Fibroblast of gingiva (primary cell): ENCODE data around the gene TUBA1A.
A peak's percentile ranks its signal among the peaks of the same experiment; 100 is the strongest.
"Not testable (repeated sequence)": the region's sequence is repeated elsewhere in the genome, so short reads cannot be mapped to it uniquely, and the experiment has no call there.

Source experiments
- DNase-seq: peaks from one replicate; pipeline ENCODE4 v3.0.0-alpha.2; 2011; ENCODE audit warnings: low read depth

TUBA1A gene

DNA sequence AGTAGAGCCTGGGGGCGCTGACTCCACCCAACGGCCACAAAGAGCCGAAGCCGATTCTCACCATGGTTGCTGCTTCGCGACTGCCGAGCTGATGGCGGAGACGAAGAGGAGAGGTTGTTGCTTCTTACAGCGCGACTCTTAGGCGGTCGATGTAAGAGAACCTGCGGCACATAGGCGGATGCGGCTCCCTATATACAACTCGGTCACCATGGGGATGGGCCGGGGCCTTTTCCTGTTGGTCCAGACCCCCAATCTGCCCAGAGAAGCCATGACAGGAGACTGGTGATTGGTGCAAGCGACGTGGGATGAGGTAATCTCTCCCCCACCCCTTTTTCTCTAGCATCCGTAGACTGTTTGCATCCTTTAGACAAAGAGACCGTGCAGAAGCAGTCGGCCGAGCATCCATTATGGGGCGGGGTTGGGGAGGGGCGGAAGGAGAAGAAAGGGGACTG, at the start of gene TUBA1A:
Gene TUBA1A, minus strand, starts transcription at position 165 of the 452 bp plus-strand sequence. Its CDS starts 101 bp downstream, at position 64.
- DNase-seq = peak; percentile 99

DNA sequence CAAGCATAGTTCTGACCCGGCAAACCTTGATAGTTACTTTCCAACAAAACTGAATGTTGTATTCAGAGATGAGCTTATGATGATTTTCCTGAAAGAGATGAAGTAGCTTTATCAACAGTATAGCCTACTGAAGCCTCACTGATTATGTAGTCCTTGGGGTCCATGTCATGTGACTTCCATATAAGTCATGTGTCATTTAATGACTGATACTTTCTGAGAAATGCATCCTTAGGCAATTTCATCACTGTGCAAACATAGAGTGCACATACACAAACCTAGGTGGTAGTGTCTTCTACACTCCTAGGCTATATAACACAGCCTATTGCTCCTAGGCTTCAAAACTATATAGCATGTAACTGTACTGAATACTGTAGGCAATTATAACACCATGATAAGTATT, 47.5 kb upstream of the TUBA1A start:
- DNase-seq = no peak

DNA sequence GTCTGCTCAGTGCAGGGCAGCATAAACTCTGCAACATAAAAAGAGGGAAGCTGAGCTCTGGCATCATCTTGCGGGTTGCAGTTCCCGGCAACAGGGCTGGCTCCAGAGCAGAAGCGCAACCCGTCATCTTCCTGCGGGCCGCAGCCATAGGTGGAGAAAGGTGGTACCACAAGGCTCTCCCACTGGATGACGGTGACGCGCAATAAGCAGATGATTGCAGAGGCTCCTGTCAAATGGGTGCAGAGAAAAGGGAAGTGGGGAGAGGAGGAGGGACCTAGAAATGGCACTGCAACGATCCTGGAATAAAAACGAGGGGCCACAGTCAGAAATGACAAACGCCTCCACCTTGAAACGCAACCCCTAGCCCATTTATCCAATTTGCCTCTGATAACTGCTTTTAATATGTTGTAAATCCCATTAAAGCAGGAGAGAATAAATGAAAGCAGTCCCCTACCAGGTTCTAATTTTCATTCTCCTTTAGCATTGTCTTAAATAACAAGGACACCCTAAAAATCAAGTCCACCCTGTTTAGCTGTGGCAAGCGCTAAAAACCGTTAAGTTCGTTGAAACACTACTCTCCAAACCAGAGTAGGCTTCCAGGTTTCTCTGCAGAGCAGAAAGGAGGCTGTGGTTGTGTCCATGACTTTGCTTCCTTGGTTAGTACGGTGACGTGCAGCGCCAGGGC, 45.1 kb upstream of the TUBA1A start:
- no peak for DNase-seq

DNA sequence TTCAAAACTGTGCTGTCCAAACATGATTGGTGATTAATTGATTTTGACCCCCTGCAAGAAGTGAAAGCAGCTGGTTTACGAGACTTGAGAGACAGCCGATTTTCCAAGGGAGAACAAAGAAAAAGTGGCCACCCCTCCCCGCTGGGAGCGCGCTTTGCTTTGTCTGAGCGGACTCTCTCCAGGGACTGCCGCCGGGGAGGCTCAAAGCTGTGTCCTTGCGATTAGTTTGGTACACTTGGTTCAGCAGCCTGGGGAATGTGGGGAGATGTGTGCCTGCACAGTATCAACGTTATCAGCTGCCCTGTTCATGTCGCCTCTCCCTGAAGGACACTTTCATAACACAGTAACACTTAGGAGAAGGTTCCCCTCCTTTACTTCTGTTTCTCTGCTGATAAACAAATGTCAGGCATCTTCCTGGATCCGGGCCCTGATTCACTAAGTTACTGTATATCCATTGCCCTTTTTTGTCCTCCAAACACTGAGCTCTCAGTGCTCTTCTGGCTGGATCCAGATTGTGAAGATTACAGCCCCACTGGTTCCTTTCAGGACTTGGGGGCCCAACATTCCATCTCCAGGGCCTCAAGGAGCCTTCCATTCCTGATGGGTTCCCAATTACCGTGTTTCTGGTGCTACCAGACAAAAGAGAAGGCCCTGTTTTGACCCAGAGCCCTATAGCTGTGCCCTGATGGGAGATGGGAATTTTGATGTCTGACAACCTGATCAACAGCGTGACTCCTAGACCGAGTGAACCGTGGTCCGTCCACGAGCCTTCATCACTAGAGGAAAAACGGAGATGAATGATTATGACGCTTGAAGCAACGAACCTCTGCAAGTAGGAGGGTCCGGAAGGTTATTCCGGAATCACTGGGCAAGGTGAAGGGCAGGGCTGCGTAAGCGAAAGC, 44.3 kb upstream of the TUBA1A start:
- DNase-seq = no peak

DNA sequence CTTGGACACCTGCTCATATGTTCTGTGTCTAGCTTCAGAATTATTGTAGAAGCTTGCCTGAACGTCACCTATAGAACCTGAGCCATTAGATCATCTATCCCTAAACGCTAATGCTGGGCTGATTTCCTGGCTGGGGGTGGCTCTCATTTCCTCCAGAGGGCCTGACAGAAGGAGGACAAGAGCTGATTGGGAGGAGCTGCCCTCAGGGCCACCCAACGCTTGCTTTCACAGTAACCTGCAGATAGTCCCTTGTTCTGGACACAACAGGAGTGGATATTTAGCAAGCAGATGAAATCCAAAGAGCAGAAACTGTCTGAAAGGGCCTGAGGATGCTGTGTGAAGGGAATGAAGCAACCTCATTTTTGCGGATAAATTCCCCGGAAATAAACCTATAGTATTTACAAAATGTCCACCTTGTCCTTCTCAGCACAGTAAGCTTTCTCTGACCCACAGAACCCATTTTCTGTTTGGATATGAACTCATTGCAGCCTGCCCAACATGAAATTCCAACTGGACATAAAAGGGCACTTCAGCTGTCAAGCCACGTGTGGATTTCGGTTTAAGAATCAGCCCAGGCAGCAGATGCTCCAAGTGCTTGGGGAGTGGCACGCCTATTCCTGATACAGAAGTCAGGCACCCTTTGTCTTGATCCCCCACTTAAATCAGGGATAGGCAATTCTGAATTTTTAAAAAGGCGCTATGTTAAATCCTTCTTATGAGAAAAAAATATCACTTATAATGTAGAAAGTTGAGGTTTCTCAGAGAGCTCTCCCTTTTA, 43.2 kb upstream of the TUBA1A start:
- DNase-seq = no peak

DNA sequence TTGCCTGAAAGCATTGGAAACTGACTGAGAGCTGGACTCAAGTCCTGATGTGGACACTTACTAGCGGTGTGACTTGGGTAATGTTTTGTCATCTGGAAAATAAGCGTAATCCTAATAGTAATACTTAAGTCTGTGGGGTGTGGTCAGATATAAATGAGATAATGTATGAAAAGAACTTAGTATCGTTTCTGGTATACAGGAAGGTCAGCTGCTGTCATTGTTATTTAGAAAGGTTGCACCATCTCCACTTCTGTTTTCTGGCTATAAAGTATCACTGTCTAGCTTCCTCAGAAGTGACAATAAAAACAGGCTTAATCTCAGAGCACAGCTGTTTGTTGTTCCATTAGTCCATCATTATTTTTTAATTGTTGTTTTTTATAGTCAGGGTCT, 41.9 kb upstream of the TUBA1A start:
- DNase-seq = no peak

DNA sequence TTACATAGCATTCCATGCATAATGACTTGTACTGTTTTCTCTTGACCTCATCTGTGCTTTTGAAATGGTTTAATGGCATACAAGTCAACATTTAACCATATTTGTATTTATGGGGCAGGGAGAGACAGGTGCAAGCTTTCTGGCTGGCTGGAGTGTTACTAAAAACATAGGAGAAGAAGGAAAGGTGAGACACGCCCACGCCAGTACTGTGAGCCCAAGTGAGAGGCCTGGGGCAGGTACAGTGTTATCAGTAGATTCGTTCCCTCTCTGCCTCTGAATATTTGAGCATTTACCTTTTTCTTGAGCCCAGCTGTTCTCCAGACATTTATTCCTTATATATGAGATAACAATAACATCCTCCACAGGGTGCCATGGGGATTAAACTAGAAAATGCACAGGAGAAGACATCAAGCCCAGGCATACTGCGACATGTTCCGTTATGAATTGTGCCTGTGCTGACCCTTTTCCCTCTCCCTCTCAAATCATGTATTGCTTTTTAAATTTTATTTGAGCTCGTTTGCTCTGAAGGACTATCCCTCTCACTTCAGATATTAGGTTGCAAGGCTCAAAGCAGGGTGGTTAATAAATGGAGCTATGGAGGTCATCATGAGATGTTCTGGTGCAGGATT, 41.4 kb upstream of the TUBA1A start:
- DNase-seq = no peak

DNA sequence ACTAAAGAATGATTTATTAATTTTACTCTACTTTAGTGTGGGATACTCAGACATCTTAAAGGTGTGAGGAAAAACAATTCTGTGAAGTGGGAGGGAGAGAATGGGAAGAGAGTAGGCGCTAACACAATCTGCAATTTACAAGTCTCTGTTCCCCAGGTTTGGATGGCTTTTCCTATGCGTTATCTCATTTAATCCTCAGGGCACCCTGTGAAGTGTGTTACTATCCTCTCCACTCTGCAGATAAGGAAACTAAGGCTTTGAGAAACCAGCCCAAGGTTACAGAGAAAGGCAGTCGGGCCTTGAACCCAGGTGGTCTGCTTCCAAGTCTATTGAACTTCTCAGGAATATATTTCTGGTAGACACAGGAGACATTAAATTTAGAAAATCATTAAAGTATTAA, 39.8 kb upstream of the TUBA1A start:
- no peak for DNase-seq

DNA sequence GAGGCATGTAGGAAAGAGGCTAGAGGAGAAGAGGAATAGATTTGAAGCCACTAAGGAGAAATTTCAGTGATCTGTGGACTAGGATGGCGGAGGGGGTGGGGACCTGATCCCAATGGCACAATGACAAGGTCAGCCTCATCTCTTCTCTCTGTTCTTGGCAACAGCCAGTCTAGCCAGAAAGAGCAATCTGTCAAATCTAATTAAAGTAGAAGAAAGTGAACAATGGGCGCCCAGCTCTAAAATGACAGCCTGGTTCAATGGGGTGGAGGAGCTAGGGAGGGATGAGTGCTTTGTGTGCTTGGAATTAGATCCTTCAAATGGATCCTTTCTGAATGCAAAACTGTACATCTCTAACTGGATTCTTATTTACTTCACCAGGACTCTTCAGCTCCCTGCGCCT, 38.8 kb upstream of the TUBA1A start:
- DNase-seq = no peak

DNA sequence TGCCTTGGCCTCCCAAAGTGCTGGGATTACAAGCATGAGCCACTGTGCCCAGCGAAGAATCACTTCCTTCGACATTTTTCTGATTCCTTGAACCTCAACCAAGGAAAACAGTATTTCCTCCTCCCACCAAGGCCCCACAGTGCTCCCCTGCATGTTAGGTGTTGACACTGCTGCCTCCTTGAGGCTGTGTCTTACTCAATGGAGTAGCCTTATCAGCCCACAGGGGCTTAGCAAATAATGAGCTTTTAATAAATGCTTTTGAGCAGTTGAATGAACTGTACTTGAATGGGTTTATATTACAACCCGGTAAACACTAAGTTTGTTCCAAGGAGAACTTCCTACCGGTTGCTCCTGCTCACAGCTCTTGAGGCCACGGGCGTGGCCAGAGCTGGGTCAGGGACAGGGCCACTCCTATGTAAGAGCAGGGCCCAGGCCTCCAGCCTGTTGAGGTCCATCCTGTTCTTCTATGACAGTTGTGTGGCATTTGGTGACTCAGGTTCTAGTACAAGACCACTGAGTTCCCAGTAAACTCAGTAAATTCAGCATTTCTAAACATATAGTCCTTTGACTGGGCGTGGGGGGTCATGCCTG, 36.8 kb upstream of the TUBA1A start:
- DNase-seq = no peak

DNA sequence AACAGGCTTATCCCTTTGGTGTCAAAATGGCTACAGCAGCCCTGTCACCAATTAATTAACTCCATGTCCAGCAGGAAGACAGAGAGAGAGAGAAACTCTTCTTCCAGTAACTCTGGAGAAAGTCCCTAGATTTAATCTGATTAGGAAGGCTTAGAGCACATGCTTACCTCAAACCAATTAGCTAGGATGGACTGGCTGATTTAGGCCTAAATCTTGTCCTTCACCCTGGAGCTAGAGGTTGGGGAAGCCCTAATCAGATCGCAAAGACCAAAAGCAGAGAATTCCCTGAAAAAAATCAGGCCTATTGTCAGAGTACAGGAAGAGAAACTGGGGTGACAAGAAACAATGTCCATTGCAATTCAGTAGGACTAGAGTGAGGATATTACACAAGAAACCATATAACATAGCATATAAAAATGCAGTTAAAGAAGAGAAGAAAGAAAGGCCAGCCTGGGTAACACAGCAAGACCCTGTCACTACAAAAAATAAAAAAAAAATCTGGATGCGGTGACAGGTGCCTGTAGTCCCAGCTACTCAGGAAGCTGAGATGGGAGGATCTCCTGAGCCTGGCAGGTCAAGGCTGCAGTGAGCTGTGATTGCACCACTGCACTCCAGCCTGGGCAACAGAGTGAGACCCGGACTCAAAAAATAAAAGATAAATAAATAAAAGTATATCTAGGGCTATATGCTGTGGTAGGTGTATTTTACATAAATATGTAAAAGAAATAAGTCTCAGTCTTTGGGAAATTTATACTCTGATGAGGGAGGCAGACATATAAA, 34.9 kb upstream of the TUBA1A start:
- DNase-seq = no peak

DNA sequence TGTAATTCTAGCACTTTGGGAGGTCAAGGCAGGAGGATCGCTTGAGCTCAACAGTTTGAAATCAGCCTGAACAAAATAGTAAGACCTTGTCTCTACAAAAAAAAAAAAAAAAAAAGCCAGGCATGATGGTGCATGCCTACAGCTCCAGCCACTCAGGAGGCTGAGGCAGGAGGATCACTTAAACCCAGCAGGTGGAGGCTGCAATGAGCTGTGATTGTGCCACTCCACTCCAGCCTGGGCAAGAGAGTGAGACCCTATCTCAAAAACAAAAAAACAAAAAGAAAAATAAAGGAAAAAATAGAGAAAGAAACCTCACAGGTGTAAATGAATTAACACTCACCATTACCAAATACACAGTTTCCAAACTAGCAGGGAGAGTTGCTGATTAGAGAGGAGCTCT, 34.2 kb upstream of the TUBA1A start:
- DNase-seq = no peak

DNA sequence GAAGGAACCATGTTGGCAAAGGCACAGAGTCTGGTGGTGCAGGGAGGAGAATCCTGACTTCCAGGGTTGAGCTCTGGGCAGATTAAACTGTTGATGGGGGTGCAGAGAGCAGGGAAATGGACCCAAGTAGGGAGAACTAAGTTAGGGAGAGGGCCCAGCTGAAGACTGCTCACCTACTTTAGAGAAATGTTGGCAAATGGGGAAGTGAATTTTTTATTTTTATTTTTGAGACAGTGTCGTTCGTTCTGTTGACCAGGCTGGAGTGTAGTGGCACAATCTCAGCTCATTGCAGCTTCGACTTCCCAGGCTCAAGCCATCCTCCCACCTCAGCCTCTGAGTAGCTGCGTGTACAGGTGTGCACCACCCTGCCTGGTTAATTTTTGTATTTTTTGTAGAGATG, 32.1 kb upstream of the TUBA1A start:
- DNase-seq = no peak

DNA sequence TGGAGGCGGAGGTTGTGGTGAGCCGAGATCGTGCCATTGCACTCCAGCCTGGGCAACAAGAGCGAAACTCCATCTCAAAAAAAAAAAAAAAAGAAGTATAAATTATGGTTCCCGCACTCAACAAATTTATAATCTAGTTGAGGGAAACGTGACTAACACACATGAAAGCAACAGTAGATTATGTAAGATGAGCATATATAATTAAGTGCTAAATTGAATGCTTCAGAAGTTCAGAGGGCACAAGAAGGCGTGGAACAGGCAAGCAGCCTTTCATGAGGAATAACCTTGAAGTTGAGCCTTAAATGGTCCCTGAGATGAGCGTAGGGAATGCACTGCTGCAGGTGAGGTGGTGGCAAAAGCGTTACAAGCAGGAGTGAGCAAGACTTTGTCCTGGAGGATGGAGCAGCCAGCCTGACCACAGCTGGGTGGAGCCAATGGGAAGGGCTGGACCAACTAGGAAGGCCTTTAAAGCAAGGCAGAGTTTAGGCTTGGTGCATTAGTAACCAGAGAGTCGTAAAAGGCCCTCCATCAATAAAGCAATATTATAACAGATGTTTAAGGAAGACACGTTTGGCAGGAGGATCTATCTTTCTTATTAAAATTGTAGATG, 30.6 kb upstream of the TUBA1A start:
- no peak for DNase-seq

DNA sequence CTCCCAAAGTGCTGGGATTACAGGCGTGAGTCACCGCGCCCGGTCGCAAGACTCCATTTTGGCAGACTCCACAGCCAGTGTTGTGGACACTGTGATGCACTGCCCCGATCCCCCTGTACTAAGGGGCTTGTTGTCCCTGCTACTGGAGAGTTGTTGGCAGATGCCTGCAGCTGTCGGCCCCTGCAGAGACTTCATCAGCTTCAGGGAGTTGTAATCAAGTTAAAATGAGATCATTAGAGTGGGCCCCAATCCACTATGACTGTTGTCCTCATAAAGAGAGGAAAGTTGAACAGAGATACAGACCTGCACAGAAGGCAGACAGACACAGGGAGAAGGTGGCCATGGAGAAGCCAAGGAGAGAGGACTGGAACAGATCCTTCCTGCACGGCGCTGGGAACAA, 23.7 kb upstream of the TUBA1A start:
- DNase-seq = no peak

DNA sequence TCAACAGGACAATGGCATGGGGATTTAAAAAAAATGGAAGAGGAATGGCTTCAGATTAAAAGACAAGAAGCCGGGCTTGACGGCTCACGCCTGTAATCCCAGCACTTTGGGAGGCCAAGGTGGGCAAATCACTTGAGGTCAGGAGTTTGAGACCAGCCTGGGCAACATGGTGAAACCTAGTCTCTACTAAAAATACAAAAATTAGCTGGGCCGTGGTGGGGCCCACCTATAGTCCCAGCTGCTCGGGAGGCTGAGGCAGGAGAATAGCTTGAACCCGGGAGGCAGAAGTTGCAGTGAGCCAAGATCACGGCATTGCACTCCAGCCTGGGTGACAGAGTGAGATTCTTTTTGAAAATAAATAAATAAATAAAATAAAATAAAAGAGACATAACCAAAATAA, 21.8 kb upstream of the TUBA1A start:
- DNase-seq = not testable (repeated sequence)

DNA sequence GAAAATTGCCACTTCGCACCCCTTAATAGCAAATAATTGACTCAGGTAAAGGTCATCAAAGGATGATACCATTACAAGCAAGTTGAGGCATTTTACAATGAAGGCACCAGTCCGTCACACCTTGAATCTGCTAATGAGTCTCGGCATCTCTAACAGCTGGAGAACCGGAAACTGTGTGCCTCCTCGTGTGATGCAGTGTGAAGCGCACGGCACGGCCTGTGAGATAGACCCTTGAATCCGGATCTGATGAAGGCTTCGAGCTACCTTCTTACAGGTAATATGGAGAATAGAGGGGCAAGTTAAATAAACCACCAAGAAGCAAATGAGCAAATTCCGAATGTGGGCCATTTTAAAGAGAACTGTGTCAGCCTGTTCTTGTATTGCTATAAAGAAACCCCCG, 19.8 kb upstream of the TUBA1A start:
- no peak for DNase-seq

DNA sequence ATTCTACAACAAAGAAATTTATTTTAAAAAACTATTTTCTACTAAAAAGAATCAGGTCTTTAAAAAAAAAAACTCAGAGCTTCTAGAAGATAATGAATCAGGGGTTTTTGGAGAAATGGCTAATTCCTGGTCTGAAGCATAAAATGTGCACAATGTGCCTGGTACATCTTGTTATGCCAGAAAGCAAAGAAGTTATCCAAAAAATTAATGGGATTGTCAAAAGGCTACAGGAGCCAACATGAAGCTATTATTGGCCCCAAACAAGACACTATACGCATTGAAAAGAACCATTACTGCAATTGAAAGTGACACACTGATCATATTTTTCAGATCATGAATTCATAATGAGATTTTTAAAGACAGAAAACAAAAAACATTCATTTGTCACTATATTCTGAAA, 19.3 kb upstream of the TUBA1A start:
- DNase-seq = no peak

DNA sequence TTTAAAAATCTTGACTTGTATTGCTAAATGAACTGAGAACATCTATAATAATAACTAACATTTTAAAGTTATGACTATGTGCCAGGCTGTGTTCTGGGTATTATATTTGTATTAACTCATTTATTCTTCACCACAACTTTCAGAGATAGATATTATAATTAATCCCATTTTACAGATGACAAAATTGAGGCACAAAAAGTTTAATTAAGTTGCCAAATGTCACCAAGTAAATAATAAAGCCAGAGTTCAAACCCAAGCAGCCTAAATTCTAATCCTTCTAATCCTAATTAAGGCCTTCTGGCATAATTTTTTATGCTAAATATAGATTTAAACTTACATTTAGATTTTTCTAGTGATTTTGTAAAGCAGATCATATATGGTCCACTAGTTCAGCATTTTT, 17.5 kb upstream of the TUBA1A start:
- DNase-seq = no peak

DNA sequence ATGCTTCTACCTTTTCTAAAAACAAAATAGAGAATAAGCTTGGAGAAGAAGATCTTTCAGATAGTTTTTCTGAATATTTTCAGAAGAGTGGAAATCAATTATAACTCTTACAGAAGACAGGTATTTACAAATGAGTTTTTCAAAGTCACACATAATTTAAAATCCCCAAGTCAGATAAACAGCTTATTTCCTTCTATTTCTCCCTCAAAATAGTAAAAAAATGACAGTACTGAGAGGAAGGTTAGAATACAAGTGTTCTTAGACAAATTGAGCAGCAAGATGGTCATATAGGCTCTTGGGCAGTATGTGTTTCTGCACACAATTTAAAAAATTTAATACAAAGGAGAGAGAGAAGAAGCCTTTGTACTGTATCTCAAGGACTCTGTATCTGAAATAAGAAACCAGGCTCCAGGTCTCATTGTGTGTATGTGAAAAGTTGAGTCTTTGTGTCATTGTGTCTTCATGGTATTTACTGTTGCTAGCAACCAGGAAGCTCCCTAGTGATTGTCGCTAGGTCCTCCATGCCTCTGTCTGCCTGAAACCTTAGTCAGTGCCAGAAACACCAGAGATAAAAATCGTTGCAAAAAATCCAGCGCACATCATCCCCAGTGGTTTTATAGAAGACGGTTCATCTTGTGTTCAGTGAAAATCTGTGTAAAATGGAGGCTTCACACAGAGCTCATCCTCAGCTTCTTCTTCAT, 12.9 kb upstream of the TUBA1A start:
- peak; percentile 21 for DNase-seq
